HFFc6 (cell line): Measurements from ENCODE around the gene MBNL2. TPM values are rescaled to one million over a fixed set of nuclear protein-coding genes. Genes with fewer than 3 reads are reported as not detected.

Experiments
- DNase-seq: peaks from one replicate; pipeline ENCODE4 v3.0.0-alpha.2; 2018
- H3K27ac Mint-ChIP-seq: 2 replicates; pipeline ENCODE4 v1.8.0; 2020; ENCODE audit warnings: mild to moderate bottlenecking, mixed read lengths
- H3K27me3 Mint-ChIP-seq: 2 replicates; pipeline ENCODE4 v1.8.0; 2021; ENCODE audit warnings: mild to moderate bottlenecking, moderate library complexity, mixed read lengths; ENCODE audit not compliant: insufficient read depth
- H3K36me3 Mint-ChIP-seq: 2 replicates; pipeline ENCODE4 v1.8.0; 2021; ENCODE audit warnings: low read depth, mixed read lengths
- H3K4me1 Mint-ChIP-seq: 2 replicates; pipeline ENCODE4 v1.8.0; 2020; ENCODE audit warnings: low read depth, mixed read lengths
- H3K4me3 Mint-ChIP-seq: 2 replicates; pipeline ENCODE4 v1.8.0; 2020; ENCODE audit warnings: mild to moderate bottlenecking, moderate library complexity, mixed read lengths
- H3K9me3 Mint-ChIP-seq: 2 replicates; pipeline ENCODE4 v1.8.0; 2020; ENCODE audit warnings: mild to moderate bottlenecking, mixed read lengths
- CTCF ChIP-seq: fragments of 200-600 bp; sonication (generic); IDR thresholded peaks from 2 replicates; pipeline ENCODE4 v1.5.0; 2021; ENCODE audit warnings: antibody characterized with exemption, mild to moderate bottlenecking
- total RNA-seq, 6 experiments: library from RNA; stranded (reverse); fragmentation: NEBNext Ultra II Directional; extraction: Animal tissue kit (Norgen Biotek cat#: 25700); gene quantifications; 2 replicates in 1 of 6; 3 replicates in 5 of 6; pipeline ENCODE4 v1.2.3, GENCODE V29; 2021

MBNL2 gene
- total RNA-seq, 6 experiments from 2014 or later: 78.5 to 138 (median 99.8) TPM

GRCh38 chr13:97192166-97192565 is 30.0 kb upstream of the MBNL2 start:
- no peak for DNase-seq
- Mint-ChIP-seq H3K27ac (no peak overlapping the region), H3K4me1 (peaks cover 28% of the 10 kb centered on the region), H3K36me3 (no peaks in the 10 kb centered on the region), H3K27me3 (peaks cover 2% of the 10 kb centered on the region; the same call in 1 of the 2 replicates), H3K4me3 (no peak overlapping the region), H3K9me3 (no peaks in the 10 kb centered on the region)
- TF ChIP-seq CTCF: no peak

GRCh38 chr13:97193577-97193976 is 28.6 kb upstream of the MBNL2 start:
- no peaks in the 10 kb centered on the region for H3K36me3 Mint-ChIP-seq
- H3K9me3 Mint-ChIP-seq: no peaks in the 10 kb centered on the region
- H3K4me3 Mint-ChIP-seq: no peak overlapping the region
- H3K4me1 Mint-ChIP-seq: peaks cover 22% of the 10 kb centered on the region
- no peak for TF ChIP-seq CTCF
- peaks cover 2% of the 10 kb centered on the region; the same call in 1 of the 2 replicates for H3K27me3 Mint-ChIP-seq
- DNase-seq: no peak
- no peak overlapping the region for H3K27ac Mint-ChIP-seq

- Mint-ChIP-seq H3K27me3 (0 out of 2 replicates have a peak, but pooled peaks cover 2% of the 10 kb centered on the region), H3K4me3 (0 out of 2 replicates have a peak overlapping the region, but pooled peaks have one; percentile 12), H3K27ac (peak overlapping the region; percentile 42), H3K36me3 (no peaks in the 10 kb centered on the region), H3K9me3 (no peaks in the 10 kb centered on the region), H3K4me1 (peaks cover 28% of the 10 kb centered on the region)
- DNase-seq: peak; percentile 55
- no peak for TF ChIP-seq CTCF
Observed at GRCh38 chr13:97194479-97194878, 27.7 kb upstream of the MBNL2 start.

GRCh38 chr13:97196340-97196739 is 25.8 kb upstream of the MBNL2 start:
- Mint-ChIP-seq H3K4me1 (peaks cover 34% of the 10 kb centered on the region), H3K9me3 (no peaks in the 10 kb centered on the region), H3K36me3 (no peaks in the 10 kb centered on the region), H3K27ac (no peak overlapping the region), H3K27me3 (0 out of 2 replicates have a peak, but pooled peaks cover 2% of the 10 kb centered on the region), H3K4me3 (no peak overlapping the region)
- no peak for DNase-seq
- no peak for TF ChIP-seq CTCF

- H3K4me1 Mint-ChIP-seq: peaks cover 30% of the 10 kb centered on the region
- H3K4me3 Mint-ChIP-seq: no peak overlapping the region
- no peak for TF ChIP-seq CTCF
- no peaks in the 10 kb centered on the region for H3K36me3 Mint-ChIP-seq
- no peak for DNase-seq
- no peak overlapping the region for H3K27ac Mint-ChIP-seq
- H3K27me3 Mint-ChIP-seq: peaks cover 6% of the 10 kb centered on the region; the same call in 1 of the 2 replicates
- H3K9me3 Mint-ChIP-seq: no peaks in the 10 kb centered on the region
Observed at GRCh38 chr13:97198753-97199152, 23.4 kb upstream of the MBNL2 start.

- Mint-ChIP-seq H3K4me1 (peaks cover 23% of the 10 kb centered on the region), H3K27ac (no peak overlapping the region), H3K36me3 (no peaks in the 10 kb centered on the region), H3K27me3 (peaks cover 6% of the 10 kb centered on the region; the same call in 1 of the 2 replicates), H3K4me3 (no peak overlapping the region), H3K9me3 (no peaks in the 10 kb centered on the region)
- TF ChIP-seq CTCF: no peak
- no peak for DNase-seq
Observed at GRCh38 chr13:97199451-97199850, 22.7 kb upstream of the MBNL2 start.
